ENCODE data around the gene FBXO42. TPM values are rescaled to one million over a fixed set of nuclear protein-coding genes. Genes with fewer than 3 reads are reported as not detected.

FBXO42 gene
- 11.3 TPM in 2 replicates for total RNA-seq (2022)
- percentile 68 among the genes with signal in this experiment for Bru-seq, nascent RNA
- percentile 69 among the genes with signal in this experiment for BruChase-seq, experiment 1, labeled RNA remaining after a 2-hour chase
- BruChase-seq, experiment 2, labeled RNA remaining after a 6-hour chase, result percentile 67 among the genes with signal in this experiment
- long read RNA-seq, full-length matches to known transcripts, result 20 of 41 reads
- long read RNA-seq, partial matches to known transcripts, result 4 of 41 reads
- long read RNA-seq, other reads (novel, unspliced or antisense), result 17 of 41 reads

DNA sequence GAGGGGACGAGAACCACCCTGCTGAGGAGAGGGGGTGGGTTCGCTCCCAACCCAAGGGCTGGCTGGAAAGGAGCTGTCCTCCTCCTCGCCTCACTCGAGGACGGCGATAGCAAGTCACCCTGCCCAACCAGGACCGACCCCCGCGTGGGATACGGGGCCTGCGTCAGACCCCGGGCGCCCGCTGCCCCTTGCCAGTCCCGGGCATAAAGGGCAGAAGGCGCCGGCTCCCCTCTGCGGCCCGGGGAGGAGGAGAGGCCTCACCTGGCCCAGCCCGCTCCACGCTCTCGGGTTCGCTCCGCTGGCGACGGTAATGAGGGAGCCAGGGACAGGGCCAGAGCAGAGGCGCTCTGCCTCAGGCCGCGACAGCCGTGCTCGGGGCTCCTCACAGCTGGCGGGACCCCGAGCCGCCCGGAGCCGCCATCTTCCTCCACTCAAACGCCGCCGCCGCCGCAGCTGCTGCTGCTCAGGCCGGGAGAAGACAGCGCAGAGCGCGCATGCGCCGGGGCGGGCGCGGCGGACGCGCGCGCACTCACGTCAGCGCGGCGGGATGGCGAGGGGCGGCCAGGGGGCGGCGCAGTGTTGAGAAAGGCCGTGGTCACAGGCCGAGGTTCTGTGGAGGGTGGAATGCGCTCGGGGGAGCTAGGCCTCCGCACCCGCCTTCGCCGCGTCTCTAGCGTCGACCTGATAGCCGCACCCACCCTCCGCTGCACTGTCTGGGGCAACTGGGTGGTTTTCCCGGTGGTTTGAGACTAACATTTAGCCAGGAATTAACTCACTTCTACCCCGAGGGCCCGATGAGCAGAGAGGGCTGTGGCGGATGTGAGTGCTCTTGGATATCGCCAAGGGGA lies at the start of gene FBXO42:
Gene FBXO42 (minus strand): TSS at position 487 of the 848 bp plus-strand sequence. CDS start 37,062 bp downstream, outside the sequence.
- Mint-ChIP-seq H3K9me3 (ENCODE audit: unreplicated experiment) (no peaks in the 10 kb centered on the region), H3K4me1 (ENCODE audit: low read depth, unreplicated experiment) (no peaks in the 10 kb centered on the region), H3K4me3 (ENCODE audit: unreplicated experiment) (peak within 1 kb of the TSS; percentile 84), H3K27ac (ENCODE audit: unreplicated experiment) (peak within 1 kb of the TSS; percentile 76), H3K27me3 (ENCODE audit: insufficient read depth, unreplicated experiment) (no peaks in the 10 kb centered on the region), H3K36me3 (ENCODE audit: insufficient read depth, unreplicated experiment) (no peaks in the 10 kb centered on the region)
- peaks cover 14% of the 10 kb centered on the region; the same call in 1 of the 2 replicates for H3K4me1 ChIP-seq
- H3K9me3 ChIP-seq, result no peaks in the 10 kb centered on the region
- CTCF ChIA-PET, result interaction anchor here (0.6 to 1.7 kb wide), 3 partner anchors 11 to 15 kb away, joined by 3 to 12 read pairs (median 4); partner anchors contain the start of gene SZRD1
- intact Hi-C loops (cut with micrococcal nuclease; ENCODE audit: unreplicated experiment), result loop anchor here (2.0 kb wide), 1 partner anchor 15 kb away; the partner anchor contains the start of gene SZRD1
- peak within 1 kb of the TSS; percentile 66 for H3K4me3 ChIP-seq (ENCODE audit: low read depth, low read length)
- DNase-seq, result peak; percentile 91 to 94
- H3K36me3 ChIP-seq (ENCODE audit: control insufficient read depth, insufficient read depth, low read length), result no peaks in the 10 kb centered on the region
- H3K27me3 ChIP-seq (replicated peaks; ENCODE audit: control insufficient read depth, insufficient read depth, low read length), result no peaks in the 10 kb centered on the region
- no TSS peak for BruUV-seq (replicated peaks)
- TF ChIP-seq, protein P1, sequence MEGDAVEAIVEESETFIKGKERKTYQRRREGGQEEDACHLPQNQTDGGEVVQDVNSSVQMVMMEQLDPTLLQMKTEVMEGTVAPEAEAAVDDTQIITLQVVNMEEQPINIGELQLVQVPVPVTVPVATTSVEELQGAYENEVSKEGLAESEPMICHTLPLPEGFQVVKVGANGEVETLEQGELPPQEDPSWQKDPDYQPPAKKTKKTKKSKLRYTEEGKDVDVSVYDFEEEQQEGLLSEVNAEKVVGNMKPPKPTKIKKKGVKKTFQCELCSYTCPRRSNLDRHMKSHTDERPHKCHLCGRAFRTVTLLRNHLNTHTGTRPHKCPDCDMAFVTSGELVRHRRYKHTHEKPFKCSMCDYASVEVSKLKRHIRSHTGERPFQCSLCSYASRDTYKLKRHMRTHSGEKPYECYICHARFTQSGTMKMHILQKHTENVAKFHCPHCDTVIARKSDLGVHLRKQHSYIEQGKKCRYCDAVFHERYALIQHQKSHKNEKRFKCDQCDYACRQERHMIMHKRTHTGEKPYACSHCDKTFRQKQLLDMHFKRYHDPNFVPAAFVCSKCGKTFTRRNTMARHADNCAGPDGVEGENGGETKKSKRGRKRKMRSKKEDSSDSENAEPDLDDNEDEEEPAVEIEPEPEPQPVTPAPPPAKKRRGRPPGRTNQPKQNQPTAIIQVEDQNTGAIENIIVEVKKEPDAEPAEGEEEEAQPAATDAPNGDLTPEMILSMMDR (IDR thresholded peaks at IDR 0.05; ENCODE audit: insufficient read depth in 1 of 2, low read depth in 1 of 2, low read length in 1 of 2, severe bottlenecking in 1 of 2, unreplicated experiment in 1 of 2), result peak; percentile 9 to 31
- POLR2A ChIA-PET, result interaction anchor here (0.5 to 0.6 kb wide), 3 partner anchors 135 to 207 kb away, joined by 3 to 4 read pairs (median 4); no protein-coding TSS in a partner anchor

DNA sequence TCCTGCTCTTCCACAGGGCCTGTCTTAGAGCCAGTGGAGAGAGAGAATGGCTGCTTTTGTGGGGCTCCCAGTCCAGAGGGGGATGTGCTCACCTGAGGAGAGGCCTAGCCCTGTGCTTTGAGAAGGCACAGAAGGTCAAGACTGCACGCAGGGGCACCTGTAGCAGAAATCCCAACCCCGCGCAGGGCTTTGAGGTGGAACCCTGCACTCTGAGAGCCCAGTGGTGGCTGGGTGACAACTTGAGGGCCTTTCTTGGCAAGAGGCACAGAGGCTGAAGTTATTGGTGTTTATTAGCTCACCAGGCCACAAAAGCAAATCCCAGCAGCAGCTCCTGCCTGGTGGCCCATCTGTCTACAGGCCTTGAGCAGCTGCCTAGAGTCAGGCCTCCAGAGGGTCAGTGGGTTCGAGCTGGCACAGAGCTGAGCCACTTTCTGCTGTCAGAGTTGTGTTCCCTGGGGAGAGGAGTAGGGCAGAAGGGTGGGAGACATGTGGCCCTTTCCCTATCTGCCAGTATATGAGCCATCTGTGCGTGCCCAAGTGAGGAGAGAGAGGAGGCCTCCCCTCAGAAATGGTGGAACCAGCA lies 46.2 kb upstream of the FBXO42 start:
- TF ChIP-seq, protein P1 (IDR thresholded peaks at IDR 0.05; ENCODE audit: insufficient read depth in 1 of 2, low read depth in 1 of 2, low read length in 1 of 2, severe bottlenecking in 1 of 2, unreplicated experiment in 1 of 2), result no peak

DNA sequence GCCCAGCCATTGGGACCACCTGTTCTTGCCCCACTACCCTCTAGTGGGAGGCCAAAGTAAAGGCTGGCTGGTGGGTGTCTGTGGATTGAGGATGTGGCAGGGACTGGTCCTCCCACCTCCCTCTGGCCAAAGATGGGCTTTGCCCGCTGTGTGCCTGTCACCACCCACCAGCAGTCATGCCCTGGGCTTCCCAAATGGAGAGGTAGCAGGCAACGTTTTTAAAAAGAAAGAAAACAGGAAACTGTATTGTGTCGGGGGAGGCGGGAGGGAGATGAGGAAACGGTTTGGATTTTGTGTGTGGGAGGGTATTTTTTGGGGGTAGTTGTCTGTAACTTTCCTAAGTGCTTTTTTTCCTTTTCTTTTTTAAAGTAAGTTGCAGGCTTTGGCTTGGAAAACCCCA lies 44.8 kb upstream of the FBXO42 start:
- H3K27me3 Mint-ChIP-seq (ENCODE audit: insufficient read depth, unreplicated experiment), result no peaks in the 10 kb centered on the region
- H3K4me3 Mint-ChIP-seq (ENCODE audit: unreplicated experiment), result no peak overlapping the region
- Histone ChIP-seq H3K4me1 (no peaks in the 10 kb centered on the region), H3K9me3 (no peaks in the 10 kb centered on the region), H3K4me3 (ENCODE audit: low read depth, low read length) (no peak overlapping the region), H3K36me3 (ENCODE audit: control insufficient read depth, insufficient read depth, low read length) (peaks cover 1% of the 10 kb centered on the region; the same call in 1 of the 2 replicates), H3K27me3 (replicated peaks; ENCODE audit: control insufficient read depth, insufficient read depth, low read length) (no peaks in the 10 kb centered on the region)
- intact Hi-C loops (cut with micrococcal nuclease; ENCODE audit: unreplicated experiment), result no loop called here
- no peaks in the 10 kb centered on the region for H3K9me3 Mint-ChIP-seq (ENCODE audit: unreplicated experiment)
- no peak for DNase-seq
- H3K27ac Mint-ChIP-seq (ENCODE audit: unreplicated experiment), result no peak overlapping the region
- H3K36me3 Mint-ChIP-seq (ENCODE audit: insufficient read depth, unreplicated experiment), result peaks cover 42% of the 10 kb centered on the region
- BruUV-seq (replicated peaks), result no TSS peak
- TF ChIP-seq, protein P1 (IDR thresholded peaks at IDR 0.05; ENCODE audit: insufficient read depth in 1 of 2, low read depth in 1 of 2, low read length in 1 of 2, severe bottlenecking in 1 of 2, unreplicated experiment in 1 of 2), result no peak
- CTCF ChIA-PET, result no interaction called here
- no peaks in the 10 kb centered on the region for H3K4me1 Mint-ChIP-seq (ENCODE audit: low read depth, unreplicated experiment)
- POLR2A ChIA-PET, result no interaction called here

More for the DNA sequence above, 46.2 kb upstream of the FBXO42 start:
- Histone ChIP-seq H3K4me3 (ENCODE audit: low read depth, low read length) (no peak overlapping the region), H3K27me3 (replicated peaks; ENCODE audit: control insufficient read depth, insufficient read depth, low read length) (no peaks in the 10 kb centered on the region), H3K9me3 (no peaks in the 10 kb centered on the region), H3K36me3 (ENCODE audit: control insufficient read depth, insufficient read depth, low read length) (peaks cover 1% of the 10 kb centered on the region; the same call in 1 of the 2 replicates), H3K4me1 (no peaks in the 10 kb centered on the region)
- H3K4me3 Mint-ChIP-seq (ENCODE audit: unreplicated experiment), result no peak overlapping the region
- H3K36me3 Mint-ChIP-seq (ENCODE audit: insufficient read depth, unreplicated experiment), result peaks cover 29% of the 10 kb centered on the region
- no peaks in the 10 kb centered on the region for H3K9me3 Mint-ChIP-seq (ENCODE audit: unreplicated experiment)
- no peak overlapping the region for H3K27ac Mint-ChIP-seq (ENCODE audit: unreplicated experiment)
- intact Hi-C loops (cut with micrococcal nuclease; ENCODE audit: unreplicated experiment), result no loop called here
- BruUV-seq (replicated peaks), result no TSS peak
- no peaks in the 10 kb centered on the region for H3K27me3 Mint-ChIP-seq (ENCODE audit: insufficient read depth, unreplicated experiment)
- CTCF ChIA-PET, result no interaction called here
- POLR2A ChIA-PET, result no interaction called here
- no peaks in the 10 kb centered on the region for H3K4me1 Mint-ChIP-seq (ENCODE audit: low read depth, unreplicated experiment)
- DNase-seq, result no peak

Measured in Caco-2 (cell line).